GM18873 (cell line): ENCODE results near the gene SLC6A1.
"Not testable (repeated sequence)": the region's sequence is repeated elsewhere in the genome, so short reads cannot be mapped to it uniquely, and the experiment has no call there.

Source experiments
- ATAC-seq: cut with Tn5 transposase; IDR thresholded peaks from one replicate; pipeline ENCODE4 v1.9.1; 2021; ENCODE audit warnings: mild to moderate bottlenecking, moderate library complexity, moderate number of reproducible peaks; ENCODE audit not compliant: unreplicated experiment, low FRiP score

Gene SLC6A1

GRCh38 chr3:11055496-11055895, 62.9 kb downstream of the SLC6A1 start:
- ATAC-seq = no peak

- ATAC-seq = no peak
These were observed 64.0 kb downstream of the SLC6A1 start for GRCh38 chr3:11056531-11057050.

DNA sequence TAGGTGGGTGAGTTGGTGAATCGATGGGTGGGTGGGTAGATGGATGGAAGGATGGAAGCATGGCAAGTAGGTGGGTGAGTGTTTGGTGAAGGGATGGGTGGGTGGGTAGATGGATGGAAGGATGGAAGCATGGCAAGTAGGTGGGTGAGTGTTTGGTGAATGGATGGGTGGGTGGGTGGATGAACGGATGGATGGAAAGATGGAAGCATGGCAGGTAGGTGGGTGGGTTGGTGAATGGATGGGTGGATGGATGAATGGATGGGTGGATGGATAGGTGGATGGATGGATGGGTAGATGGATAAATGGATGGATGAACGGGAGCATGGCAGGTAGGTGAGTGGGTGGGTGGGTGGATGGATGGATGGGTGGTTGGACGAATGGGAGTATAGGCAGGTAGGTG, 65.1 kb downstream of the SLC6A1 start:
- no peak for ATAC-seq

GRCh38 chr3:11059090-11059798, 66.7 kb downstream of the SLC6A1 start:
- ATAC-seq = no peak

GRCh38 chr3:11059799-11060115, 67.2 kb downstream of the SLC6A1 start:
- ATAC-seq = no peak

DNA sequence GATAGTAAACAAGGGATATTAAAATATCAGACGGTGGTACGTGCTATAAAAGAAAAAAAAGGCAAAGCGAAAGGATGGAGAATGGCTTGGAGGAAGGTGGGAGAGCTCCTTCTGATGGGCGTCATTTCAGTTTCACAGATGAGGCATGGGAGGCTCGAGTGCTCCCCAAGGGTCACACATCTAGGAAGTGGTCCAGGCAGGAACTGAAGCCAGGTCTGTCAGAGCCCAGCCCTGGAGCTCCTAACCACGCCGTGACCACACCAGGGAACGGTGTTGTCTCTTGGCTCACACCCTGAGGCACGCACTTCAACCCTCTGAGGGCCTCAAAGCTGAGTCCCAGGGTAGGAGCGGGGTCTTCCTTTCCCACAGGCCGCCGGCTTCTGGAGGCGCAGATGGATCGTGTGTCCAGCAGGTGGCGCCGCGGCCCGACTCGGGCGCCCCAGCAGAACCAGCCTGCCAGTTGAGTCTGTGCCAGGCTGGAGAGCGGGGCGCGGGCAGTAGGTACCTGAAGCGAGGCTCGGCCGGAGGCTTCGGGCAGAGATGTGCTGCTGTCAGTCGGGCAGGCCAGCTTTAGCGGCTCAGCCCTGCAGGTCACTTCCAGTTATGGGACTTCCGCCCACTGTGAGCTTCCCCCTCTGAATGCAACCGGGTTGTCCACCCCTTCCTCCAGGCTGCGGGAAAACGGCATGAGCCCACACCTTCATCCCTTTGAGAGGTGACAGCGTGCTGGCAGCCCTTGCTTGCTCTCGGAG, 68.1 kb downstream of the SLC6A1 start:
- no peak for ATAC-seq

- ATAC-seq = not testable (repeated sequence)
These were observed 68.8 kb downstream of the SLC6A1 start for GRCh38 chr3:11061268-11061871.

GRCh38 chr3:11062704-11063103, 70.2 kb downstream of the SLC6A1 start:
- ATAC-seq = no peak

DNA sequence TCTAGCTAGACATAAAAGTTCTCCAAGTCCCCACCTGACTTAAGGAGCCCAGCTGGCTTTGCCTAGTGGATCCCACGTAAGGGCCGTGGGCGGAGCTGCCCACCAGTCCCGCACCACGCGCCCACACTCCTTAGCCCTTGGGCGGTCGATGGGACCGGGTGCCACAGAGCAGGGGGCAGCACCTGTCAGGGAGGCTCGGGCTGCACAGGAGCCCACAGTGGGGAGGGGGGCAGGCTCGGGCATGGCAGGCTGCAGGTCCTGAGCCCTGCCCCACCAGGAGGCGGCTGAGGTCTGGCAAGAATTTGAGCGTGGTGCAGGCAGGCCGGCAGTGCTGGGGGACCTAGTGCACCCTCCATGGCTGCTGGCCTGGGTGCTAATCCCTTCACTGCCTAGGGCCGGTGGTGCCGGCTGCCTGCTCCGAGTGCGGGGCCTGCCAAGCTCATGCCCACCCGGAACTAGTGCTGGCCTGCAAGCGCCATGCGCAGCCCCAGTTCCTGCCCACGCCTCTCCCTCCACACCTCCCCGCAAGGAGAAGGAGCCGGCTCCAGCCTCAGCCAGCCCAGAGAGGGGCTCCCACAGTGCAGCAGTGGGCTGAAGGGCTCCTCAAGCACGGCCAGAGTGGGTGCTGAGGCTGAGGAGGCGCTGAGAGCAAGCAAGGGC, 78.7 kb downstream of the SLC6A1 start:
- ATAC-seq = no peak

DNA sequence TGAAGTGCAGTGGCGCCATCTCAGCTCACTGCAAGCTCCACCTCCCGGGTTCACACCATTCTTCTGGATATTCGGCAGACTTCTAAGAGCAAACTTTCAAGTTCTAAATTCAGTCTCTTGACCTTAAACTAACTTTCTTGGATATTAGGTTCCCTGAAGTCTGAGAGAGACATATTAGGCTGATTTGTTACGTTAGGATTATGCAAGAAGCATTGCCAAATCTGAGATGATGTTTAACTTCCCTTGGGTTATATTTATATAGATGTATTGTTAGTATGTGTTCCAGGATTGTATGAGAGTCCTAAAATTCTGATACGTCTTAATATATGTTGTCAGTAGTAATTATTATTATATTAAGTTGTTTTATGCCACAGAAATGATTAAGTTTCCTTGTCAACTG, 80.1 kb downstream of the SLC6A1 start:
- no peak for ATAC-seq

GRCh38 chr3:11074011-11074410, 81.5 kb downstream of the SLC6A1 start:
- ATAC-seq = no peak

DNA sequence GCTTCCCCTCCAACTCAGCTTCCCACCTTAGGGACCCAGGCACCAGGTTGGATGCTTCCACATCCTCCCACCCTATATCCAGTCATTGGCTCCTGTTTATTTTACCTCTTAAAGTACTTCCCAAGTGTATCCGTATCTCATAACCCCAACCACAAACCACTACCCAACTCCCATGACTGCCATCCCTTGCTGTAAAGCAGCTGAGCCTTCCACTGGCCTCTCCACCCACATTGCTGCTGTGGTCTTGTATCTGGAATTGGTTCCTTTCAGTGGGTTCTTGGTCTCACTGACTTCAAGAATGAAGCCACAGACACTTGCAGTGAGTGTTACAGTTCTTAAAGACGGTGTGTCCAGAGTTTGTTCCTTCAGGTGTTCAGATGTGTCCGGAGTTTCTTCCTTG, 81.9 kb downstream of the SLC6A1 start:
- no peak for ATAC-seq

- ATAC-seq = not testable (repeated sequence)
These were observed 82.6 kb downstream of the SLC6A1 start for GRCh38 chr3:11075122-11075521.

DNA sequence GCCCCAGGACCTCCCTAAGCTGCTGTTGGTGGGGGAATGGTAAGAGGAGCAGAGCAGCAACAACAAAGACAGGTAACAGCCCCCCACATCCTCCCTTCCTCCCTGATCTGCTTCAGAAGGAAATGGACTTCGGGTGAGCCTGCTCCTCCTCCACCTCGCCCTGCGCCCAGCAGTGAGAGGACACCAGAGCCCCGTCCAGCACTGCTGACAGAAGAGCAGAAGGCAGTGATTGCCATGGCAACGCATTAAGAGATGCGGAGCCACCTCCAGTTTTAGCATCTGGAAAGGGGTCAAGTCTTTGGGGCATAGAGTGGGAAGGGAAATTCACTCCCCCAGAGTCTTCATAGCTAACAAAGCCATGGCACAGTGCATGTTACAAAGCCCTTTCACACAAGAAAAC, 84.2 kb downstream of the SLC6A1 start:
- ATAC-seq = no peak

- no peak for ATAC-seq
These were observed 84.9 kb downstream of the SLC6A1 start for GRCh38 chr3:11077466-11077865.

GRCh38 chr3:11078826-11079515, 86.4 kb downstream of the SLC6A1 start:
- no peak for ATAC-seq

- no peak for ATAC-seq
These were observed 87.9 kb downstream of the SLC6A1 start for GRCh38 chr3:11080492-11080891.

DNA sequence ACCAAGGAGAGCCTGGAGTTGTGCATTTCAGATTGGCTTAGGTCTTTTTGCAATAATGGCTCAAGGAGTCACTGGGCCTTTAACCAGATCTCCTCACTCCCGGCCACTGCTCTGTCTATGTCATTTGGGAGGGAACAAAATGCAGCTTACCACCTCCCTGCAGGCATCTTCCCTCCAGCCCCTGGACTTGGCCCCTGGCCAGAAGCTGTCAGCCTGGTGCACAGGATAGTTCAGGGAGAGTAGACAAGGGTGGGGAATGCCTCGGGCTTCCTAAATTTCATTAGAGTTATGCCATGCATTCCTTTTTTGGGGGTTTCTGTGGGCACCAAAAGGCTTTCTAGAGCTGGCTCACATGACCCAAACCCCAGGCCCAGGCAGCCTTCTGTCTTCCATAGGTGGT, 91.5 kb downstream of the SLC6A1 start:
- ATAC-seq = no peak

DNA sequence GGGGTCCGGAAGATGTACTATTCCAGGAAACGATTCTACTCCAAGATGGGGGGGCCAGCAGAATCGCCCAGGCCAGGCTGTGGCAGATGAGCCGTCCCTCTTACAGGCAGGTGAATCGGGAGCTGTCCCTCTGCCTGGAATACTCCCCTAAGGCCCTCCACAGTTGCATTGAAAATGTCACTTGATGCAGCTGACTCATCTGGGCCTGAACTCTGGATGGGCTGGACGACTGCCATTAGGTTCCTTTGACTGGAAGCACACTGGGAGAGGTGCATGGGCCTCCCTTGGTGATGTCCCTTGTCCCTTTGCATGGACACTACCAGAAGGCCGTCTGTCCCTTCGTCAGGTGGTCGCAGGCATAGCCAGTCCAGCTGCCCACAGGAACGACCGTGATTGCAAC, 92.1 kb downstream of the SLC6A1 start:
- no peak for ATAC-seq

DNA sequence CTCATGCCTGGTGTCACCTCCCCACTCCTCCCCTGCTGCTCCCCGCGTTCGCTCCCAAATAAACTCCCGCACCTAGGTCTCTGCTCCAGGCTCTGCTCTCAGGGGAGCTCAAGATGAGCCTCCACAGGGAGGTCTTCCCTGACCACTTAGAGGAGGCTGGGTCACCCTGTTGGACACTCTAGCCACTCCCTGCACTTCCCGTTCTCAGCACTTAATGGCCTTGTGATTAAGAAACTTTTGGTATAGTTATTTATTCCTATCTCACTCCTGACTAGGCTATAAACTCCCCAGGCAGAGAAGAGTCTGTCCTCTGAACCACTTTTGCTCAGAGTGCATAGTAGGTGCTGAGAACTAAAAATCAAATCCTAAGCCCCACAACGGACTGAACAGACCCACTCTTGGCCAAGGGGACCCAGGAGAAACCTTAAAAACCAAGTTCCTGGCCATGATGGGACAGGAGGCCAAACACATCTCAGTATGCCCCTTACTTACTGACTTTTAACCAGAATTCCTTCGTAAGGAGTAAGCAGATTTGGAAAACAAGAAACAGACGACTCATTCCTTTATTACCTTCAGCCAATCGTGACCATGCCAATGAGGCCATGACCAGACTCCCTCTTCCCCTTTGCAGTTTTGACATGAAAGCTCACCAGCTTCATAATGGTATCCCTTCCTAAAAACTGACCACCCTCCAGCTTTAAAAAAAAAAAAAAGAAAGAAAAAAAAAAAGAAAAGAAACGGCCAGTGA, 92.7 kb downstream of the SLC6A1 start:
- ATAC-seq = no peak
